GM12878 (cell line): Measurements from ENCODE around the gene TAF3. TPM values are rescaled to one million over a fixed set of nuclear protein-coding genes. Genes with fewer than 3 reads are reported as not detected.

Experiments used
- ATF2 ChIP-seq: IDR thresholded peaks from 2 replicates; pipeline ENCODE4 v1.6.1; 2012; ENCODE audit warnings: low read length, inconsistent platforms
- BCL11A ChIP-seq: IDR thresholded peaks from 2 replicates; pipeline ENCODE4 v1.6.1; 2011; ENCODE audit warnings: low read depth, low read length
- BMI1 ChIP-seq: fragments of 450-650 bp; IDR thresholded peaks from 2 replicates; pipeline ENCODE4 v1.6.1; 2016; ENCODE audit warnings: mild to moderate bottlenecking, moderate library complexity, borderline replicate concordance
- CHD4 ChIP-seq: fragments of 200-600 bp; sonication (generic); IDR thresholded peaks from 2 replicates; pipeline ENCODE4 v1.6.1; 2016; ENCODE audit warnings: mild to moderate bottlenecking
- EGR1 ChIP-seq, 2 experiments: IDR thresholded peaks; 1 replicate in 1 of 2; 2 replicates in 1 of 2; pipeline ENCODE4 v1.6.1; 2011 to 2012; ENCODE audit warnings: low read depth in 2 of 2, low read length in 2 of 2, borderline replicate concordance in 1 of 2, mild to moderate bottlenecking in 1 of 2, moderate library complexity in 1 of 2
- FOXK2 ChIP-seq: fragments of 450-650 bp; IDR thresholded peaks from 2 replicates; pipeline ENCODE4 v1.6.1; 2017; ENCODE audit warnings: mild to moderate bottlenecking, moderate library complexity
- GABPA ChIP-seq: IDR thresholded peaks from 2 replicates; pipeline ENCODE4 v1.6.1; 2014; ENCODE audit warnings: antibody characterized with exemption, low read depth, mild to moderate bottlenecking, inconsistent platforms
- LARP7 ChIP-seq: fragments of 450-650 bp; IDR thresholded peaks from 2 replicates; pipeline ENCODE4 v1.6.1; 2017; ENCODE audit warnings: mild to moderate bottlenecking
- NR2C1 ChIP-seq: fragments of 450-650 bp; IDR thresholded peaks from 2 replicates; pipeline ENCODE4 v1.6.1; 2017; ENCODE audit warnings: antibody characterized with exemption, mild to moderate bottlenecking, moderate library complexity
- PAX5 ChIP-seq: IDR thresholded peaks from 2 replicates; pipeline ENCODE4 v1.6.1; 2011; ENCODE audit warnings: low read depth, low read length, borderline replicate concordance
- PAX8 ChIP-seq: fragments of 450-650 bp; IDR thresholded peaks from 2 replicates; pipeline ENCODE4 v1.6.1; 2017; ENCODE audit warnings: mild to moderate bottlenecking, moderate library complexity
- RELA ChIP-seq: fragments of 450-650 bp; IDR thresholded peaks from 2 replicates; pipeline ENCODE4 v1.8.0; 2014; ENCODE audit warnings: borderline replicate concordance; ENCODE audit not compliant: partially characterized antibody
- RFX5 ChIP-seq: IDR thresholded peaks from 2 replicates; pipeline ENCODE4 v1.6.1; 2011; ENCODE audit warnings: low read depth, low read length, improper control_type of control experiment
- SKIL ChIP-seq: fragments of 450-650 bp; IDR thresholded peaks from 2 replicates; pipeline ENCODE4 v1.6.1; 2017; ENCODE audit warnings: mild to moderate bottlenecking, low read depth, inconsistent platforms; ENCODE audit not compliant: poor library complexity, severe bottlenecking
- SMAD1 ChIP-seq: fragments of 450-650 bp; IDR thresholded peaks from 2 replicates; pipeline ENCODE4 v1.6.1; 2018; ENCODE audit warnings: mild to moderate bottlenecking, low read depth; ENCODE audit not compliant: partially characterized antibody
- SRF ChIP-seq, 2 experiments: IDR thresholded peaks; 2 replicates each; pipeline ENCODE4 v1.6.1; 2011; ENCODE audit warnings: low read depth in 2 of 2, low read length in 2 of 2, mild to moderate bottlenecking in 1 of 2, moderate library complexity in 1 of 2
- TARDBP ChIP-seq: IDR thresholded peaks from 2 replicates; pipeline ENCODE4 v1.6.1; 2016; ENCODE audit warnings: borderline replicate concordance
- WRNIP1 ChIP-seq: IDR thresholded peaks from 2 replicates; pipeline ENCODE4 v1.6.1; 2011; ENCODE audit warnings: low read depth, low read length, improper control_type of control experiment, borderline replicate concordance
- ZSCAN29 ChIP-seq: fragments of 450-650 bp; IDR thresholded peaks from 2 replicates; pipeline ENCODE4 v1.6.1; 2017; ENCODE audit warnings: mild to moderate bottlenecking, moderate library complexity
- polyA plus RNA-seq, 11 experiments: library from polyadenylated mRNA; depleted of rRNA in 4 of 11; unstranded in 6 of 11; stranded (reverse) in 5 of 11; fragments of >200 nt; fragmentation: Nextera tagmentation in 4 of 11; fragmentation: Illumina TruSeq in 1 of 11; extraction: Ambion mirVana in 4 of 11; extraction: Trizol in 1 of 11; gene quantifications; 1 replicate in 1 of 11; 2 replicates in 10 of 11; pipeline versions ENCODE4 v1.2.1 to v1.2.3, GENCODE V29; 2011 to 2016; ENCODE audit warnings: inconsistent platforms in 2 of 11, missing spikeins in 2 of 11, low read depth in 1 of 11
- total RNA-seq, 4 experiments: library from RNA; depleted of rRNA in 3 of 4; stranded (reverse); fragments of >200 nt in 3 of 4; fragmentation: Illumina TruSeq in 1 of 4; extraction: Trizol in 1 of 4; gene quantifications; 2 replicates each; pipeline versions ENCODE4 v1.2.1 to v1.2.3, GENCODE V29; 2013 to 2021
- TF ChIP-seq, protein P1 (sequence below): IDR thresholded peaks from 2 replicates; pipeline ENCODE4 v1.6.1; 2011; ENCODE audit warnings: borderline replicate concordance, low read depth, mild to moderate bottlenecking, moderate library complexity, mixed read lengths, low read length; ENCODE audit not compliant: insufficient read depth; ENCODE audit errors: extremely low read length
- TF ChIP-seq, protein P2 (sequence below): fragments of 150-350 bp; IDR thresholded peaks from 2 replicates; pipeline ENCODE4 v1.6.1; 2016; ENCODE audit warnings: low read depth, low read length
- TF ChIP-seq, protein P3 (sequence below): fragments of 450-650 bp; IDR thresholded peaks from 2 replicates; pipeline ENCODE4 v1.6.1; 2014; ENCODE audit warnings: mild to moderate bottlenecking

TAF3 gene
- total and polyA plus RNA-seq, 10 of the 15 experiments (the other 5 are each of a cell fraction or from before 2014, with no cell fraction given), result 2.0 to 10.1 (median 3.7) TPM

GRCh38 chr10:8053446-8054243, 235.3 kb downstream of the TAF3 start (continued):
- TF ChIP-seq SKIL (no peak), LARP7 (no peak), RFX5 (peak; percentile 18; the same call in 1 of the 2 replicates), CHD4 (no peak), EGR1 (IDR thresholded peaks at IDR 0.05; ENCODE audit: borderline replicate concordance in 1 of 2, low read depth in 2 of 2, low read length in 2 of 2) (0 out of 3 replicates have a peak, but pooled peaks of 1 of the 2 experiments have one; percentile 22), BCL11A (no peak), GABPA (no peak), TARDBP (no peak), SMAD1 (no peak), SRF (IDR thresholded peaks at IDR 0.05; ENCODE audit: low read depth in 2 of 2, low read length in 2 of 2) (no peak), RELA (no peak), PAX8 (no peak), FOXK2 (no peak), PAX5 (no peak), ZSCAN29 (no peak), BMI1 (no peak), WRNIP1 (no peak), ATF2 (no peak), NR2C1 (no peak)
- TF ChIP-seq, protein P1, sequence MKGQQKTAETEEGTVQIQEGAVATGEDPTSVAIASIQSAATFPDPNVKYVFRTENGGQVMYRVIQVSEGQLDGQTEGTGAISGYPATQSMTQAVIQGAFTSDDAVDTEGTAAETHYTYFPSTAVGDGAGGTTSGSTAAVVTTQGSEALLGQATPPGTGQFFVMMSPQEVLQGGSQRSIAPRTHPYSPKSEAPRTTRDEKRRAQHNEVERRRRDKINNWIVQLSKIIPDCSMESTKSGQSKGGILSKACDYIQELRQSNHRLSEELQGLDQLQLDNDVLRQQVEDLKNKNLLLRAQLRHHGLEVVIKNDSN, result no peak
- TF ChIP-seq, protein P2, sequence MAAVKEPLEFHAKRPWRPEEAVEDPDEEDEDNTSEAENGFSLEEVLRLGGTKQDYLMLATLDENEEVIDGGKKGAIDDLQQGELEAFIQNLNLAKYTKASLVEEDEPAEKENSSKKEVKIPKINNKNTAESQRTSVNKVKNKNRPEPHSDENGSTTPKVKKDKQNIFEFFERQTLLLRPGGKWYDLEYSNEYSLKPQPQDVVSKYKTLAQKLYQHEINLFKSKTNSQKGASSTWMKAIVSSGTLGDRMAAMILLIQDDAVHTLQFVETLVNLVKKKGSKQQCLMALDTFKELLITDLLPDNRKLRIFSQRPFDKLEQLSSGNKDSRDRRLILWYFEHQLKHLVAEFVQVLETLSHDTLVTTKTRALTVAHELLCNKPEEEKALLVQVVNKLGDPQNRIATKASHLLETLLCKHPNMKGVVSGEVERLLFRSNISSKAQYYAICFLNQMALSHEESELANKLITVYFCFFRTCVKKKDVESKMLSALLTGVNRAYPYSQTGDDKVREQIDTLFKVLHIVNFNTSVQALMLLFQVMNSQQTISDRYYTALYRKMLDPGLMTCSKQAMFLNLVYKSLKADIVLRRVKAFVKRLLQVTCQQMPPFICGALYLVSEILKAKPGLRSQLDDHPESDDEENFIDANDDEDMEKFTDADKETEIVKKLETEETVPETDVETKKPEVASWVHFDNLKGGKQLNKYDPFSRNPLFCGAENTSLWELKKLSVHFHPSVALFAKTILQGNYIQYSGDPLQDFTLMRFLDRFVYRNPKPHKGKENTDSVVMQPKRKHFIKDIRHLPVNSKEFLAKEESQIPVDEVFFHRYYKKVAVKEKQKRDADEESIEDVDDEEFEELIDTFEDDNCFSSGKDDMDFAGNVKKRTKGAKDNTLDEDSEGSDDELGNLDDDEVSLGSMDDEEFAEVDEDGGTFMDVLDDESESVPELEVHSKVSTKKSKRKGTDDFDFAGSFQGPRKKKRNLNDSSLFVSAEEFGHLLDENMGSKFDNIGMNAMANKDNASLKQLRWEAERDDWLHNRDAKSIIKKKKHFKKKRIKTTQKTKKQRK, result no peak
- TF ChIP-seq, protein P3, sequence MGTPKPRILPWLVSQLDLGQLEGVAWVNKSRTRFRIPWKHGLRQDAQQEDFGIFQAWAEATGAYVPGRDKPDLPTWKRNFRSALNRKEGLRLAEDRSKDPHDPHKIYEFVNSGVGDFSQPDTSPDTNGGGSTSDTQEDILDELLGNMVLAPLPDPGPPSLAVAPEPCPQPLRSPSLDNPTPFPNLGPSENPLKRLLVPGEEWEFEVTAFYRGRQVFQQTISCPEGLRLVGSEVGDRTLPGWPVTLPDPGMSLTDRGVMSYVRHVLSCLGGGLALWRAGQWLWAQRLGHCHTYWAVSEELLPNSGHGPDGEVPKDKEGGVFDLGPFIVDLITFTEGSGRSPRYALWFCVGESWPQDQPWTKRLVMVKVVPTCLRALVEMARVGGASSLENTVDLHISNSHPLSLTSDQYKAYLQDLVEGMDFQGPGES, result no peak
